H9 (cell line): ENCODE results near the gene GAS2. TPM values are rescaled to one million over a fixed set of nuclear protein-coding genes. Genes with fewer than 3 reads are reported as not detected.

Experiments used
- DNase-seq: peaks from one replicate; pipeline ENCODE4 v3.0.0-alpha.2; 2017
- H2AFZ ChIP-seq: one replicate; pipeline ENCODE4 v1.6.1; 2013; ENCODE audit warnings: mild to moderate bottlenecking, low read length, control low read depth, moderate library complexity
- H2AK5ac ChIP-seq: 2 replicates; pipeline ENCODE4 v1.6.1; 2013; ENCODE audit warnings: low read length, control low read depth, mixed read lengths; ENCODE audit not compliant: insufficient read length
- H2BK120ac ChIP-seq: one replicate; pipeline ENCODE4 v1.6.1; 2013; ENCODE audit warnings: low read depth, mild to moderate bottlenecking, low read length, control low read depth, inconsistent platforms; ENCODE audit not compliant: poor library complexity, severe bottlenecking
- H2BK12ac ChIP-seq: 2 replicates; pipeline ENCODE4 v1.6.1; 2013; ENCODE audit warnings: low read length, control low read depth, mixed read lengths, low read depth; ENCODE audit not compliant: insufficient read length
- H2BK15ac ChIP-seq: 2 replicates; pipeline ENCODE4 v1.6.1; 2013; ENCODE audit warnings: low read depth, low read length, control low read depth
- H2BK20ac ChIP-seq: one replicate; pipeline ENCODE4 v1.6.1; 2013; ENCODE audit warnings: low read depth, mild to moderate bottlenecking, low read length, control low read depth, inconsistent platforms; ENCODE audit not compliant: poor library complexity, severe bottlenecking
- H2BK5ac ChIP-seq: 2 replicates; pipeline ENCODE4 v1.6.1; 2013; ENCODE audit warnings: low read length, control low read depth, mixed read lengths; ENCODE audit not compliant: insufficient read length
- H3K14ac ChIP-seq: 2 replicates; pipeline ENCODE4 v1.6.1; 2013; ENCODE audit warnings: low read length, control low read depth; ENCODE audit not compliant: insufficient read depth
- H3K18ac ChIP-seq: 2 replicates; pipeline ENCODE4 v1.6.1; 2013; ENCODE audit warnings: low read depth, mild to moderate bottlenecking, mixed read lengths, low read length, control low read depth; ENCODE audit not compliant: insufficient read length
- H3K23ac ChIP-seq: 2 replicates; pipeline ENCODE4 v1.6.1; 2013; ENCODE audit warnings: low read length, control low read depth, mixed read lengths, low read depth; ENCODE audit not compliant: insufficient read length
- H3K23me2 ChIP-seq: 2 replicates; pipeline ENCODE4 v1.6.1; 2013; ENCODE audit warnings: low read depth, mild to moderate bottlenecking, mixed read lengths, low read length, control low read depth; ENCODE audit not compliant: insufficient read length, poor library complexity, severe bottlenecking
- H3K27ac ChIP-seq: 2 replicates; pipeline ENCODE4 v1.5.1; 2013; ENCODE audit warnings: low read length, control low read depth, mixed read lengths, low read depth; ENCODE audit not compliant: insufficient read length
- H3K27me3 ChIP-seq: 2 replicates; pipeline ENCODE4 v1.6.1; 2013; ENCODE audit warnings: low read length, control low read depth, inconsistent platforms; ENCODE audit not compliant: insufficient read depth
- H3K4ac ChIP-seq: 2 replicates; pipeline ENCODE4 v1.6.1; 2013; ENCODE audit warnings: low read depth, mild to moderate bottlenecking, control low read depth, inconsistent platforms, low read length, moderate library complexity
- H3K4me1 ChIP-seq: 2 replicates; pipeline ENCODE4 v1.6.1; 2013; ENCODE audit warnings: low read length, control low read depth, inconsistent platforms; ENCODE audit not compliant: insufficient read depth
- H3K4me2 ChIP-seq: 2 replicates; pipeline ENCODE4 v1.6.1; 2013; ENCODE audit warnings: low read length, control low read depth, mixed read lengths; ENCODE audit not compliant: insufficient read length, insufficient read depth
- H3K56ac ChIP-seq: 2 replicates; pipeline ENCODE4 v1.6.1; 2013; ENCODE audit warnings: low read depth, mild to moderate bottlenecking, mixed read lengths, low read length, control low read depth; ENCODE audit not compliant: insufficient read length
- H3K79me1 ChIP-seq: 2 replicates; pipeline ENCODE4 v1.6.1; 2013; ENCODE audit warnings: low read depth, mild to moderate bottlenecking, moderate library complexity, low read length, control low read depth, inconsistent platforms; ENCODE audit not compliant: insufficient read depth, poor library complexity, severe bottlenecking
- H3K79me2 ChIP-seq: 2 replicates; pipeline ENCODE4 v1.6.1; 2013; ENCODE audit warnings: low read length, control low read depth, inconsistent platforms; ENCODE audit not compliant: insufficient read depth
- H3K9ac ChIP-seq: 2 replicates; pipeline ENCODE4 v1.6.1; 2013; ENCODE audit warnings: low read length, control low read depth, mixed read lengths; ENCODE audit not compliant: insufficient read length; ENCODE audit errors: extremely low read depth
- H3K9me3 ChIP-seq: one replicate; pipeline ENCODE4 v1.6.1; 2013; ENCODE audit warnings: low read depth, low read length, inconsistent platforms; ENCODE audit not compliant: control insufficient read depth
- H3T11ph ChIP-seq: one replicate; pipeline ENCODE4 v1.6.1; 2013; ENCODE audit warnings: mild to moderate bottlenecking, low read length, control low read depth, inconsistent platforms
- H4K20me1 ChIP-seq: one replicate; pipeline ENCODE4 v1.6.1; 2013; ENCODE audit not compliant: control insufficient read depth, insufficient read length, insufficient read depth
- H4K5ac ChIP-seq: 2 replicates; pipeline ENCODE4 v1.6.1; 2013; ENCODE audit warnings: low read depth, mild to moderate bottlenecking, mixed read lengths, low read length, control low read depth; ENCODE audit not compliant: insufficient read length
- H4K8ac ChIP-seq: replicated peaks from 2 replicates; pipeline ENCODE4 v1.6.1; 2013; ENCODE audit warnings: low read length, control low read depth, mixed read lengths, low read depth; ENCODE audit not compliant: insufficient read length
- H4K91ac ChIP-seq: 2 replicates; pipeline ENCODE4 v1.6.1; 2013; ENCODE audit warnings: low read depth, mild to moderate bottlenecking, moderate library complexity, mixed read lengths, low read length, control low read depth; ENCODE audit not compliant: insufficient read length
- H3K27ac Mint-ChIP-seq, 3 experiments: 2 replicates in 2 of 3; 3 replicates in 1 of 3; pipeline ENCODE4 v1.8.0; 2020 to 2021; ENCODE audit warnings: mixed read lengths in 3 of 3, mild to moderate bottlenecking in 1 of 3, moderate library complexity in 1 of 3
- H3K27me3 Mint-ChIP-seq: 2 replicates; pipeline ENCODE4 v1.8.0; 2021; ENCODE audit warnings: low read depth, mild to moderate bottlenecking, moderate library complexity, mixed read lengths
- H3K36me3 Mint-ChIP-seq, 3 experiments: 2 replicates in 2 of 3; 3 replicates in 1 of 3; pipeline ENCODE4 v1.8.0; 2020 to 2021; ENCODE audit warnings: low read depth in 3 of 3, mixed read lengths in 3 of 3; ENCODE audit not compliant: insufficient read depth in 1 of 3
- H3K4me1 Mint-ChIP-seq, 2 experiments: 2 replicates each; pipeline ENCODE4 v1.8.0; 2020; ENCODE audit warnings: mixed read lengths in 2 of 2
- H3K4me3 Mint-ChIP-seq, 2 experiments: 2 replicates in 1 of 2; 3 replicates in 1 of 2; pipeline ENCODE4 v1.8.0; 2020 to 2021; ENCODE audit warnings: mild to moderate bottlenecking in 2 of 2, mixed read lengths in 2 of 2, moderate library complexity in 1 of 2
- H3K9me3 Mint-ChIP-seq, 2 experiments: 2 replicates in 1 of 2; 3 replicates in 1 of 2; pipeline ENCODE4 v1.8.0; 2020; ENCODE audit warnings: mild to moderate bottlenecking in 2 of 2, mixed read lengths in 2 of 2, moderate library complexity in 1 of 2
- WGBS: extraction: QIAGEN DNeasy Blood & Tissue Kit; methylation state at CpG from one replicate; pipeline ENCODE4 v1.1.7; 2013; ENCODE audit warnings: missing lambda C conversion rate, low lambda C conversion rate, mixed read lengths; ENCODE audit not compliant: insufficient read length; ENCODE audit errors: extremely low coverage; 5-methylcytosine and 5-hydroxymethylcytosine counted together
- total RNA-seq: library from RNA; stranded (reverse); gene quantifications from 2 replicates; pipeline ENCODE4 v1.2.1, GENCODE V29; 2021
- TF ChIP-seq, protein P1 (sequence below): fragments of 200-600 bp; sonication (generic); conservative IDR thresholded peaks from 3 replicates; pipeline ENCODE4 v1.8.0; 2021; ENCODE audit warnings: antibody characterized with exemption, mild to moderate bottlenecking

Gene GAS2
- total RNA-seq, 1 experiment from 2014 or later = 1.7 TPM

DNA sequence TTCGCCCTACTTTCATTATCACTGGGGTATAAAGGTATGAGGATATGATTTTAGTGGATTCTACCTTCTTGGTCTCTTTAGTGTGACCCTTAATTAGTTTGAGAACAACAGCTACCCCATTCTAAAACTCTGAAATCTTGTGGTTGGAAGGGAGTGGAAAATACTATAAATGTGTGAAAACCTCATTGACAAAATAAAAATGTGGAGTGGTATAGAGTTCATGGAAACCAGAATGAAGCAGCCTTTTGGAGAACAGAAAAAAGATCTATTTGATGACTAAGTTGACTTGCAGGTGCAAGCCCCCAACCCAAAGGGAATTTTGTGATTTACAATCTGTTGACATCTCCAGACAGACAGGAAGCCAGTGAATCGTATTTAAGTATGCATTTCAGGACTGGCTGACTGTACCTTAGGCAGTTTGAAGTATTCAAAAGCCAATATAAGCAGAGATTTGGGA, 75.8 kb downstream of the GAS2 start:
- no peaks in the 10 kb centered on the region for H3K79me2 ChIP-seq
- no peak overlapping the region for H2BK120ac ChIP-seq
- H3K23me2 ChIP-seq = no peaks in the 10 kb centered on the region
- H3K79me1 ChIP-seq = no peaks in the 10 kb centered on the region
- no peak overlapping the region for H2BK15ac ChIP-seq
- no peak overlapping the region for H4K8ac ChIP-seq
- no peak overlapping the region for H3T11ph ChIP-seq
- no peak overlapping the region for H3K23ac ChIP-seq
- no peak overlapping the region for H2BK20ac ChIP-seq
- no peaks in the 10 kb centered on the region for H3K27me3 ChIP-seq
- no peak overlapping the region for H3K9ac ChIP-seq
- TF ChIP-seq, protein P1, sequence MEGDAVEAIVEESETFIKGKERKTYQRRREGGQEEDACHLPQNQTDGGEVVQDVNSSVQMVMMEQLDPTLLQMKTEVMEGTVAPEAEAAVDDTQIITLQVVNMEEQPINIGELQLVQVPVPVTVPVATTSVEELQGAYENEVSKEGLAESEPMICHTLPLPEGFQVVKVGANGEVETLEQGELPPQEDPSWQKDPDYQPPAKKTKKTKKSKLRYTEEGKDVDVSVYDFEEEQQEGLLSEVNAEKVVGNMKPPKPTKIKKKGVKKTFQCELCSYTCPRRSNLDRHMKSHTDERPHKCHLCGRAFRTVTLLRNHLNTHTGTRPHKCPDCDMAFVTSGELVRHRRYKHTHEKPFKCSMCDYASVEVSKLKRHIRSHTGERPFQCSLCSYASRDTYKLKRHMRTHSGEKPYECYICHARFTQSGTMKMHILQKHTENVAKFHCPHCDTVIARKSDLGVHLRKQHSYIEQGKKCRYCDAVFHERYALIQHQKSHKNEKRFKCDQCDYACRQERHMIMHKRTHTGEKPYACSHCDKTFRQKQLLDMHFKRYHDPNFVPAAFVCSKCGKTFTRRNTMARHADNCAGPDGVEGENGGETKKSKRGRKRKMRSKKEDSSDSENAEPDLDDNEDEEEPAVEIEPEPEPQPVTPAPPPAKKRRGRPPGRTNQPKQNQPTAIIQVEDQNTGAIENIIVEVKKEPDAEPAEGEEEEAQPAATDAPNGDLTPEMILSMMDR = no peak
- WGBS = no CpG with 5 or more reads among the region's 2 CpGs
- no peak overlapping the region for H2AFZ ChIP-seq
- Mint-ChIP-seq H3K36me3 (no peaks in the 10 kb centered on the region; a peak in 1 of 7 replicates), H3K4me3 (no peak overlapping the region), H3K9me3 (no peaks in the 10 kb centered on the region), H3K4me1 (no peaks in the 10 kb centered on the region), H3K27ac (no peak overlapping the region; a peak in 1 of 7 replicates), H3K27me3 (peaks cover 4% of the 10 kb centered on the region; the same call in 1 of the 2 replicates)
- no peaks in the 10 kb centered on the region for H3K4me1 ChIP-seq
- no peak overlapping the region for H2AK5ac ChIP-seq
- H4K5ac ChIP-seq = no peak overlapping the region
- no peak overlapping the region for H2BK12ac ChIP-seq
- no peak overlapping the region for H2BK5ac ChIP-seq
- no peak overlapping the region for H3K14ac ChIP-seq
- no peak overlapping the region for H4K91ac ChIP-seq
- no peak overlapping the region for H3K4ac ChIP-seq
- no peak overlapping the region for H3K56ac ChIP-seq
- no peak overlapping the region for H3K27ac ChIP-seq
- no peak overlapping the region for H3K18ac ChIP-seq
- H3K4me2 ChIP-seq = no peak overlapping the region
- H3K9me3 ChIP-seq = no peaks in the 10 kb centered on the region
- DNase-seq = no peak
- no peaks in the 10 kb centered on the region for H4K20me1 ChIP-seq
